ENCODE data around the gene STAT5A.
A peak's percentile ranks its signal among the peaks of the same experiment; 100 is the strongest.

STAT5A gene

DNA sequence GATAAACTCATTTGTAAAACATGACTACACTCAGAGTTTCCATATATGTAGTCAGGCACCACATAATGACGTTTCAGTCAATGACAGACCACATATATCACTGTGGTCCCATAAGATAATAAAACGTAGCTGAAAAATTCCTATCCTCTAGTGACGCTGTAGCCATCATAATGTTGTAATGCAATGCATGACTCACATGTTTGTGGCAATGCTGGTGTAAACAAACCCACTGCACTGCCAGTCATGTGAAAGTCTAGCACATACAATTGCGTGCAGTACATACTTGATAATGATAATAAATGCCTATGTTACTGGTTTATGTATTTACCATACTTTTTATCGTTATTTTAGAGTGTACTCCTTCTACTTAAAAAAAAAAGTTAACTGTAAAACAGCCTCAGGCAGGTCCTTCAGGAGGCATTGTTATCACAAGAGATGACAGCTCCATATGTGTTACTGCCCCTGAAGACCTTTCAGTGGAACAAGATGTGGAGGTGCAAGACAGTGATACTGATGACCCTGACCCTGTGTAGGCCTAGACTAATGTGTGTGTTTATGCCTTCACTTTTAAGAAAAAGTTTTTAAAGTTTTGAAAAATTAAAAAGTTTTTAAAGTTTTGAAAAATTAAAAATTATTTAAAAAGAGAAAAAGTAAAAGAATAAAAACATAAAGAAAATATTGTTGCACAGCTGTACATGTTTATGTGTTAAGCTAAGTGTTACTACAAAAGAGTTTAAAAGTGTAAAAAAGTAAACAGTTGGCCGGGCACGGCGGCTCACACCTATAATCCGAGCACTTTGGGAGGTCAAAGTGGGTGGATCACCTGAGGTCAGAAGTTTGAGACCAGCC is 21.2 kb upstream of the STAT5A start:
- Histone ChIP-seq H3K4me3 (replicated peaks; ENCODE audit: insufficient read depth, low read length) (no peak overlapping the region), H3K27ac (replicated peaks) (no peak overlapping the region), H3K27me3 (ENCODE audit: insufficient read depth, poor library complexity, severe bottlenecking) (no peaks in the 10 kb centered on the region)
- TF ChIP-seq, protein P1, sequence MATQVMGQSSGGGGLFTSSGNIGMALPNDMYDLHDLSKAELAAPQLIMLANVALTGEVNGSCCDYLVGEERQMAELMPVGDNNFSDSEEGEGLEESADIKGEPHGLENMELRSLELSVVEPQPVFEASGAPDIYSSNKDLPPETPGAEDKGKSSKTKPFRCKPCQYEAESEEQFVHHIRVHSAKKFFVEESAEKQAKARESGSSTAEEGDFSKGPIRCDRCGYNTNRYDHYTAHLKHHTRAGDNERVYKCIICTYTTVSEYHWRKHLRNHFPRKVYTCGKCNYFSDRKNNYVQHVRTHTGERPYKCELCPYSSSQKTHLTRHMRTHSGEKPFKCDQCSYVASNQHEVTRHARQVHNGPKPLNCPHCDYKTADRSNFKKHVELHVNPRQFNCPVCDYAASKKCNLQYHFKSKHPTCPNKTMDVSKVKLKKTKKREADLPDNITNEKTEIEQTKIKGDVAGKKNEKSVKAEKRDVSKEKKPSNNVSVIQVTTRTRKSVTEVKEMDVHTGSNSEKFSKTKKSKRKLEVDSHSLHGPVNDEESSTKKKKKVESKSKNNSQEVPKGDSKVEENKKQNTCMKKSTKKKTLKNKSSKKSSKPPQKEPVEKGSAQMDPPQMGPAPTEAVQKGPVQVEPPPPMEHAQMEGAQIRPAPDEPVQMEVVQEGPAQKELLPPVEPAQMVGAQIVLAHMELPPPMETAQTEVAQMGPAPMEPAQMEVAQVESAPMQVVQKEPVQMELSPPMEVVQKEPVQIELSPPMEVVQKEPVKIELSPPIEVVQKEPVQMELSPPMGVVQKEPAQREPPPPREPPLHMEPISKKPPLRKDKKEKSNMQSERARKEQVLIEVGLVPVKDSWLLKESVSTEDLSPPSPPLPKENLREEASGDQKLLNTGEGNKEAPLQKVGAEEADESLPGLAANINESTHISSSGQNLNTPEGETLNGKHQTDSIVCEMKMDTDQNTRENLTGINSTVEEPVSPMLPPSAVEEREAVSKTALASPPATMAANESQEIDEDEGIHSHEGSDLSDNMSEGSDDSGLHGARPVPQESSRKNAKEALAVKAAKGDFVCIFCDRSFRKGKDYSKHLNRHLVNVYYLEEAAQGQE (IDR thresholded peaks at IDR 0.05; ENCODE audit: insufficient replicate concordance, low read depth) = no peak
- TF ChIP-seq, protein P2, sequence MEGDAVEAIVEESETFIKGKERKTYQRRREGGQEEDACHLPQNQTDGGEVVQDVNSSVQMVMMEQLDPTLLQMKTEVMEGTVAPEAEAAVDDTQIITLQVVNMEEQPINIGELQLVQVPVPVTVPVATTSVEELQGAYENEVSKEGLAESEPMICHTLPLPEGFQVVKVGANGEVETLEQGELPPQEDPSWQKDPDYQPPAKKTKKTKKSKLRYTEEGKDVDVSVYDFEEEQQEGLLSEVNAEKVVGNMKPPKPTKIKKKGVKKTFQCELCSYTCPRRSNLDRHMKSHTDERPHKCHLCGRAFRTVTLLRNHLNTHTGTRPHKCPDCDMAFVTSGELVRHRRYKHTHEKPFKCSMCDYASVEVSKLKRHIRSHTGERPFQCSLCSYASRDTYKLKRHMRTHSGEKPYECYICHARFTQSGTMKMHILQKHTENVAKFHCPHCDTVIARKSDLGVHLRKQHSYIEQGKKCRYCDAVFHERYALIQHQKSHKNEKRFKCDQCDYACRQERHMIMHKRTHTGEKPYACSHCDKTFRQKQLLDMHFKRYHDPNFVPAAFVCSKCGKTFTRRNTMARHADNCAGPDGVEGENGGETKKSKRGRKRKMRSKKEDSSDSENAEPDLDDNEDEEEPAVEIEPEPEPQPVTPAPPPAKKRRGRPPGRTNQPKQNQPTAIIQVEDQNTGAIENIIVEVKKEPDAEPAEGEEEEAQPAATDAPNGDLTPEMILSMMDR (IDR thresholded peaks at IDR 0.05; ENCODE audit: insufficient read depth, low read length) = no peak
- no peak for TF ChIP-seq GABPA (IDR thresholded peaks at IDR 0.05; ENCODE audit: low read depth)
- no peak for TF ChIP-seq POLR2AphosphoS5 (IDR thresholded peaks at IDR 0.05; ENCODE audit: low read depth)
- TF ChIP-seq SPI1 (IDR thresholded peaks at IDR 0.05; ENCODE audit: borderline replicate concordance, low read depth) = no peak
- DNase-seq (ENCODE audit: low read depth in 1 of 2, low spot score in 1 of 2) = peak in 1 of 2 experiments; percentile 58

DNA sequence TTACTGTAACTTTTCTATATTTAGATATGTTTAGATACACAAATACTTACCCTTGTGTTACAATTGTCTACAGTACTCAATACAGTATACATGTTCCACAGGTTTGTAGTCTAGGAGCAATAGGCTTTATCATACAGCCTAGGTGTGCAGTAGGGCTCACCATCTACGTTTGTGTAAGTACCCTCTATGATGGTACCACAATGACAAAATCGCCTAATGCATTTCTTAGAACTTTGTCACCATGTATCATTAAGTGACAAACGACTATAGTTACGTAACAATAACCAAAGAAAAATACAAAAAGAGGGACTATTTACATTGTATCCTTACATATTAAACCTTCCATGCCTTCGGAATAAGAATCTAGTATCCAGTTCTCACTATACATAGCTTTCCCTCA is 20.1 kb upstream of the STAT5A start:
- Histone ChIP-seq H3K27me3 (ENCODE audit: insufficient read depth, poor library complexity, severe bottlenecking) (no peaks in the 10 kb centered on the region), H3K4me3 (replicated peaks; ENCODE audit: insufficient read depth, low read length) (no peak overlapping the region), H3K27ac (replicated peaks) (no peak overlapping the region)
- no peak for DNase-seq (ENCODE audit: low read depth in 1 of 2, low spot score in 1 of 2)
- TF ChIP-seq, protein P1 (IDR thresholded peaks at IDR 0.05; ENCODE audit: insufficient replicate concordance, low read depth) = no peak
- TF ChIP-seq GABPA (IDR thresholded peaks at IDR 0.05; ENCODE audit: low read depth) (no peak), POLR2AphosphoS5 (IDR thresholded peaks at IDR 0.05; ENCODE audit: low read depth) (no peak)

DNA sequence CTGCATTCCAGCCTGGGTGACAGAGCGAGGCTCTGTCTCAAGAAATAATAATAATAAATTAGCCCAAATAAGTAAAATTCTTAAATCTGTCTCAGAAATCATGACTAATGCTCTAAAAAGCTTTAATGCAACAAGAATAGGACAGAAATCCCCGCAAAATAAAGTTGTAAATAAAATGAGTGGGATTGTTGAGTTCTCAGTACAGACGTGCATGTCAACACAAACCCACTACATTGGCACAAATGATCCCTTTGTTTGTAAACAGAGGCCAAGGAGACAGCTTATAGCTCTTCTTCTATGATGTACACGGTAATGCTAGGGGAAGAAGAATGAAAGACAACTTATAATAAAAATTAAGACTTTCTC is 18.1 kb upstream of the STAT5A start:
- DNase-seq (ENCODE audit: low read depth in 1 of 2, low spot score in 1 of 2) = no peak
- H3K4me3 ChIP-seq (replicated peaks; ENCODE audit: insufficient read depth, low read length) = no peak overlapping the region
- no peak overlapping the region for H3K27ac ChIP-seq (replicated peaks)
- no peaks in the 10 kb centered on the region for H3K27me3 ChIP-seq (ENCODE audit: insufficient read depth, poor library complexity, severe bottlenecking)
- TF ChIP-seq, protein P1 (IDR thresholded peaks at IDR 0.05; ENCODE audit: insufficient replicate concordance, low read depth) = no peak
- TF ChIP-seq, protein P2 (IDR thresholded peaks at IDR 0.05; ENCODE audit: insufficient read depth, low read length) = no peak
- TF ChIP-seq POLR2AphosphoS5 (IDR thresholded peaks at IDR 0.05; ENCODE audit: low read depth) (no peak), GABPA (IDR thresholded peaks at IDR 0.05; ENCODE audit: low read depth) (no peak), SPI1 (IDR thresholded peaks at IDR 0.05; ENCODE audit: borderline replicate concordance, low read depth) (no peak)
